GM03348 (cell line): Measurements from ENCODE around the gene RUSF1.
"Not testable (repeated sequence)": the region's sequence is repeated elsewhere in the genome, so short reads cannot be mapped to it uniquely, and the experiment has no call there.

Source experiments
- DNase-seq: peaks from one replicate; pipeline ENCODE4 v3.0.0; 2012; ENCODE audit warnings: low spot score

RUSF1 gene

GRCh38 chr16:31452631-31453106, 55.5 kb downstream of the RUSF1 start:
- peak; percentile 79 for DNase-seq

GRCh38 chr16:31451681-31452351, 56.4 kb downstream of the RUSF1 start:
- DNase-seq = peak; percentile 76

GRCh38 chr16:31451201-31451600, 57.0 kb downstream of the RUSF1 start:
- DNase-seq = no peak

GRCh38 chr16:31445931-31446330, 62.3 kb downstream of the RUSF1 start:
- DNase-seq = not testable (repeated sequence)

GRCh38 chr16:31441956-31442355, 66.2 kb downstream of the RUSF1 start:
- DNase-seq = no peak

- DNase-seq = no peak
Measured at GRCh38 chr16:31440516-31441184, 67.5 kb downstream of the RUSF1 start.

- DNase-seq = no peak
Measured at GRCh38 chr16:31439519-31439918, 68.7 kb downstream of the RUSF1 start.
